Activated T-cell treated with anti-CD3 and anti-CD28 coated beads for 4 hours (primary cell): ENCODE results near the gene SLC25A29.
A peak's percentile ranks its signal among the peaks of the same experiment; 100 is the strongest.
"Not testable (repeated sequence)": the region's sequence is repeated elsewhere in the genome, so short reads cannot be mapped to it uniquely, and the experiment has no call there.

Experiments
- DNase-seq: peaks from one replicate; pipeline ENCODE4 v3.0.0-alpha.2; 2020

Gene SLC25A29

GRCh38 chr14:100309028-100309737 is 2.9 kb upstream of the SLC25A29 start:
- DNase-seq = no peak

GRCh38 chr14:100308427-100308792 is 2.2 kb upstream of the SLC25A29 start:
- DNase-seq = not testable (repeated sequence)

- no peak for DNase-seq
Measured at GRCh38 chr14:100307766-100308426, 1.7 kb upstream of the SLC25A29 start.

GRCh38 chr14:100306998-100307765 is 938 bp upstream of the SLC25A29 start:
- DNase-seq = no peak

- peak; percentile 35 for DNase-seq
Measured at GRCh38 chr14:100305324-100306100, 732 bp downstream of the SLC25A29 start.

GRCh38 chr14:100304825-100305323 is 1.4 kb downstream of the SLC25A29 start:
- no peak for DNase-seq

GRCh38 chr14:100303925-100304324 is 2.3 kb downstream of the SLC25A29 start:
- no peak for DNase-seq

- no peak for DNase-seq
Measured at GRCh38 chr14:100303179-100303578, 3.1 kb downstream of the SLC25A29 start.

GRCh38 chr14:100302616-100303015 is 3.6 kb downstream of the SLC25A29 start:
- DNase-seq = no peak

- no peak for DNase-seq
Measured at GRCh38 chr14:100299238-100299560, 7.0 kb downstream of the SLC25A29 start.

GRCh38 chr14:100298551-100299237 is 7.5 kb downstream of the SLC25A29 start:
- no peak for DNase-seq

- no peak for DNase-seq
Measured at GRCh38 chr14:100297320-100298300, 8.6 kb downstream of the SLC25A29 start.

GRCh38 chr14:100296729-100297128 is 9.5 kb downstream of the SLC25A29 start:
- not testable (repeated sequence) for DNase-seq

GRCh38 chr14:100296106-100296651 is 10.1 kb downstream of the SLC25A29 start:
- no peak for DNase-seq

GRCh38 chr14:100295376-100296105 is 10.7 kb downstream of the SLC25A29 start:
- DNase-seq = no peak

- DNase-seq = no peak
Measured at GRCh38 chr14:100294963-100295330, 11.3 kb downstream of the SLC25A29 start.

GRCh38 chr14:100294213-100294962 is 11.9 kb downstream of the SLC25A29 start:
- no peak for DNase-seq

- DNase-seq = no peak
Measured at GRCh38 chr14:100293497-100294212, 12.6 kb downstream of the SLC25A29 start.
